ENCODE results near the gene CITED4. TPM values are rescaled to one million over a fixed set of nuclear protein-coding genes. Genes with fewer than 3 reads are reported as not detected.

Gene CITED4
- polyA plus RNA-seq, 1 donor (not counting 4 experiments of a cell fraction or from before 2014, with no cell fraction given), result 11.2 TPM

DNA sequence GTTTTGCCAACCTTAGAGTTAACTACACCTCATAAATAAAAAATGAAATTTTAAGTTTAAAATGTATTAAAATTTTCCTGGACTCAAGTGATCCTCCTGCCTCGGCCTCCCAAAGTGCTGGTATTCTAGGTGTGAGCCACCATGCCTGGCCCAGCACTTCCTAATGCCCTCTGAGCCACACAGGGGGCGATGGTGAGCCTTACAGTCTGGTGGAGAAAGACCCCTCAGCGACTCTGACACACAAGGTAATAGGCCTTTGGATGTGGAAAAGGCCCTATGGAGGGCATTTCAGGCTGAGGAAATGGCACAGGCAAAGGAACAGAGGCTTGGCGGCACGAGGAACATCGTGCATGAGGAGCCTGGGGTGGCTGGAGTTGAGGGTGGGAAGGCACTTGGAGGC is 6.7 kb downstream of the CITED4 start:
- Histone ChIP-seq H3K4me3 (ENCODE audit: control insufficient read depth in 2 of 3, extremely low read depth in 1 of 3, insufficient read depth in 2 of 3, low read depth in 1 of 3, low read length in 3 of 3) (no peak overlapping the region), H3K27me3 (ENCODE audit: control insufficient read depth, extremely low read depth, insufficient read depth, low read length) (no peaks in the 10 kb centered on the region), H3K9me3 (ENCODE audit: control insufficient read depth, low read depth, low read length) (no peaks in the 10 kb centered on the region), H3K79me2 (ENCODE audit: control insufficient read depth, insufficient read depth, low read length) (peaks cover 4% of the 10 kb centered on the region), H3K4me2 (ENCODE audit: control insufficient read depth, extremely low read depth, insufficient read depth, low read depth, low read length) (no peak overlapping the region), H3K27ac (ENCODE audit: control insufficient read depth, insufficient read depth, low read length) (no peak overlapping the region), H2AFZ (ENCODE audit: control insufficient read depth, low read length) (no peak overlapping the region), H3K9me1 (ENCODE audit: control insufficient read depth, extremely low read depth, insufficient read depth, low read length) (no peaks in the 10 kb centered on the region), H3K36me3 (ENCODE audit: control insufficient read depth in 2 of 2, extremely low read depth in 1 of 2, insufficient read depth in 2 of 2, low read length in 2 of 2) (no peaks in the 10 kb centered on the region), H3K9ac (ENCODE audit: control insufficient read depth, extremely low read depth, insufficient read depth, low read length) (no peak overlapping the region), H4K20me1 (ENCODE audit: control insufficient read depth, extremely low read depth, insufficient read depth, low read length) (no peaks in the 10 kb centered on the region), H3K4me1 (ENCODE audit: control insufficient read depth, extremely low read depth, insufficient read depth, low read length) (peaks cover 37% of the 10 kb centered on the region)
- DNase-seq (ENCODE audit: low read depth, low spot score) (no peak), FAIRE-seq (no peak)
- dilution Hi-C loops (cut with MboI; ENCODE audit: extremely low pct_ligation_motif_present, low sequenced_read_pairs), result no loop called here
- TF ChIP-seq EZH2 (IDR thresholded peaks at IDR 0.05; ENCODE audit: low read length), result no peak
- TF ChIP-seq, protein P1, sequence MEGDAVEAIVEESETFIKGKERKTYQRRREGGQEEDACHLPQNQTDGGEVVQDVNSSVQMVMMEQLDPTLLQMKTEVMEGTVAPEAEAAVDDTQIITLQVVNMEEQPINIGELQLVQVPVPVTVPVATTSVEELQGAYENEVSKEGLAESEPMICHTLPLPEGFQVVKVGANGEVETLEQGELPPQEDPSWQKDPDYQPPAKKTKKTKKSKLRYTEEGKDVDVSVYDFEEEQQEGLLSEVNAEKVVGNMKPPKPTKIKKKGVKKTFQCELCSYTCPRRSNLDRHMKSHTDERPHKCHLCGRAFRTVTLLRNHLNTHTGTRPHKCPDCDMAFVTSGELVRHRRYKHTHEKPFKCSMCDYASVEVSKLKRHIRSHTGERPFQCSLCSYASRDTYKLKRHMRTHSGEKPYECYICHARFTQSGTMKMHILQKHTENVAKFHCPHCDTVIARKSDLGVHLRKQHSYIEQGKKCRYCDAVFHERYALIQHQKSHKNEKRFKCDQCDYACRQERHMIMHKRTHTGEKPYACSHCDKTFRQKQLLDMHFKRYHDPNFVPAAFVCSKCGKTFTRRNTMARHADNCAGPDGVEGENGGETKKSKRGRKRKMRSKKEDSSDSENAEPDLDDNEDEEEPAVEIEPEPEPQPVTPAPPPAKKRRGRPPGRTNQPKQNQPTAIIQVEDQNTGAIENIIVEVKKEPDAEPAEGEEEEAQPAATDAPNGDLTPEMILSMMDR (optimal IDR thresholded peaks at IDR 0.05 in 1 of 3, IDR thresholded peaks at IDR 0.05 in 1 of 3, conservative IDR thresholded peaks at IDR 0.05 in 1 of 3; ENCODE audit: extremely low read depth in 1 of 3, insufficient read depth in 2 of 3, low read length in 3 of 3), result peak in 1 of 3 experiments; percentile 25

DNA sequence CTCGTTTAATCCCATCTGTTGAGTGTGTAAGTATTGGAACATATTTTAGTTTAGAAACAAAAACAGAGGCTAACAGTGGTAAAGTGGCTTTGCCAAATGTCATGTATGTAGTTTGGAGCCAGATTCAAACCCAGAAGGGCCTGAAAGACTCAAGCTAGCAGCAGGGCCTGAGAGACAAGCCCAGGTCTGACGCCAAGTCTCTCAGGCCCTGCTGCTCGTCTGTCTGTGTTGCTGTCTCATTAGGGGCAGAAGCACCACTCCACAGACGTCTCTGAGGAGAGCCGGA is 8.3 kb downstream of the CITED4 start:
- H3K79me2 ChIP-seq (ENCODE audit: control insufficient read depth, insufficient read depth, low read length), result no peaks in the 10 kb centered on the region
- no peak overlapping the region for H3K4me2 ChIP-seq (ENCODE audit: control insufficient read depth, extremely low read depth, insufficient read depth, low read depth, low read length)
- no peak overlapping the region for H2AFZ ChIP-seq (ENCODE audit: control insufficient read depth, low read length)
- H3K36me3 ChIP-seq (ENCODE audit: control insufficient read depth in 2 of 2, extremely low read depth in 1 of 2, insufficient read depth in 2 of 2, low read length in 2 of 2), result no peaks in the 10 kb centered on the region
- DNase-seq (ENCODE audit: low read depth, low spot score), result no peak
- no peaks in the 10 kb centered on the region for H3K9me3 ChIP-seq (ENCODE audit: control insufficient read depth, low read depth, low read length)
- H4K20me1 ChIP-seq (ENCODE audit: control insufficient read depth, extremely low read depth, insufficient read depth, low read length), result no peaks in the 10 kb centered on the region
- TF ChIP-seq, protein P1 (optimal IDR thresholded peaks at IDR 0.05 in 1 of 3, IDR thresholded peaks at IDR 0.05 in 1 of 3, conservative IDR thresholded peaks at IDR 0.05 in 1 of 3; ENCODE audit: extremely low read depth in 1 of 3, insufficient read depth in 2 of 3, low read length in 3 of 3), result no peak
- TF ChIP-seq EZH2 (IDR thresholded peaks at IDR 0.05; ENCODE audit: low read length), result no peak
- no peaks in the 10 kb centered on the region for H3K9me1 ChIP-seq (ENCODE audit: control insufficient read depth, extremely low read depth, insufficient read depth, low read length)
- H3K27me3 ChIP-seq (ENCODE audit: control insufficient read depth, extremely low read depth, insufficient read depth, low read length), result no peaks in the 10 kb centered on the region
- no peak for FAIRE-seq
- no peak overlapping the region for H3K27ac ChIP-seq (ENCODE audit: control insufficient read depth, insufficient read depth, low read length)
- peaks cover 24% of the 10 kb centered on the region for H3K4me1 ChIP-seq (ENCODE audit: control insufficient read depth, extremely low read depth, insufficient read depth, low read length)
- no peak overlapping the region for H3K4me3 ChIP-seq (ENCODE audit: control insufficient read depth in 2 of 3, extremely low read depth in 1 of 3, insufficient read depth in 2 of 3, low read depth in 1 of 3, low read length in 3 of 3)
- dilution Hi-C loops (cut with MboI; ENCODE audit: extremely low pct_ligation_motif_present, low sequenced_read_pairs), result no loop called here
- H3K9ac ChIP-seq (ENCODE audit: control insufficient read depth, extremely low read depth, insufficient read depth, low read length), result no peak overlapping the region

Data from keratinocyte (primary cell).